OCI-LY7 (cell line): ENCODE data around the gene PRSS50. TPM values are rescaled to one million over a fixed set of nuclear protein-coding genes. Genes with fewer than 3 reads are reported as not detected.

ENCODE experiments used
- BruUV-seq: library from RNA; stranded (reverse); fragments of 400-500 nt; replicated peaks from 2 replicates; lab custom pipeline; 2021; lab: Mats Ljungman, UMichigan
- CTCF ChIA-PET: fragments of 300-600 bp; sonication (Branson Sonifier 250); formaldehyde crosslinking; loops from one replicate; lab custom pipeline; 2022; ENCODE audit warnings: antibody characterized with exemption; ENCODE audit not compliant: unreplicated experiment; lab: Charles Lee
- POLR2A ChIA-PET: fragments of 300-600 bp; sonication (Branson Sonifier 250); formaldehyde crosslinking; loops from one replicate; lab custom pipeline; 2022; ENCODE audit warnings: antibody characterized with exemption; lab: Charles Lee
- DNase-seq: peaks from one replicate; pipeline ENCODE4 v3.0.0-alpha.2; 2015; ENCODE audit warnings: low spot score
- H2AFZ ChIP-seq: fragments of 200-600 bp; sonication (generic), shearing (Covaris generic); 2 replicates; pipeline ENCODE4 v1.6.1; 2014; ENCODE audit warnings: mild to moderate bottlenecking, antibody characterized with exemption, low read length, moderate library complexity
- H3K27ac ChIP-seq: fragments of 200-600 bp; sonication (generic); 2 replicates; pipeline ENCODE4 v1.5.1; 2014; ENCODE audit warnings: mixed run types, low read depth, mild to moderate bottlenecking, moderate library complexity, low read length, inconsistent platforms; ENCODE audit not compliant: poor library complexity, severe bottlenecking
- H3K36me3 ChIP-seq: fragments of 200-600 bp; sonication (generic); 2 replicates; pipeline ENCODE4 v1.6.1; 2014; ENCODE audit warnings: mild to moderate bottlenecking, antibody characterized with exemption, low read length, moderate library complexity, mixed read lengths; ENCODE audit not compliant: insufficient read depth
- H3K4me1 ChIP-seq: fragments of 200-600 bp; sonication (generic); 2 replicates; pipeline ENCODE4 v1.5.1; 2014; ENCODE audit warnings: mild to moderate bottlenecking, low read length; ENCODE audit not compliant: insufficient read depth, poor library complexity, severe bottlenecking
- H3K4me2 ChIP-seq: fragments of 200-600 bp; sonication (generic); 2 replicates; pipeline ENCODE4 v1.6.1; 2014; ENCODE audit warnings: mild to moderate bottlenecking, low read length
- H3K4me3 ChIP-seq: fragments of 200-600 bp; sonication (generic); 2 replicates; pipeline ENCODE4 v1.5.1; 2014; ENCODE audit warnings: mild to moderate bottlenecking, low read depth, low read length; ENCODE audit not compliant: poor library complexity, severe bottlenecking
- H3K79me2 ChIP-seq: fragments of 200-600 bp; sonication (generic); 2 replicates; pipeline ENCODE4 v1.6.1; 2016; ENCODE audit warnings: low read depth, mild to moderate bottlenecking, low read length, moderate library complexity, mixed read lengths; ENCODE audit not compliant: insufficient read depth
- H3K9me2 ChIP-seq: fragments of 200-600 bp; sonication (generic); 2 replicates; pipeline ENCODE4 v1.6.1; 2016; ENCODE audit warnings: mild to moderate bottlenecking, low read length, mixed read lengths; ENCODE audit not compliant: insufficient read depth
- H3K9me3 ChIP-seq: fragments of 200-600 bp; sonication (generic); 2 replicates; pipeline ENCODE4 v1.6.1; 2014; ENCODE audit warnings: mild to moderate bottlenecking, mixed run types, low read length, mixed read lengths
- H4K20me1 ChIP-seq: fragments of 200-600 bp; sonication (generic); 2 replicates; pipeline ENCODE4 v1.6.1; 2014; ENCODE audit warnings: mild to moderate bottlenecking, antibody characterized with exemption, low read length, moderate library complexity, mixed read lengths; ENCODE audit not compliant: insufficient read depth
- CTCF ChIP-seq: fragments of 200-600 bp; sonication (generic); conservative IDR thresholded peaks from 2 replicates; pipeline ENCODE4 v1.5.1; 2014; ENCODE audit warnings: mild to moderate bottlenecking, antibody characterized with exemption, low read length, moderate library complexity, mixed read lengths
- EZH2phosphoT487 ChIP-seq: fragments of 200-600 bp; sonication (generic); IDR thresholded peaks from 2 replicates; pipeline ENCODE4 v1.6.1; 2018; ENCODE audit warnings: low read depth, borderline replicate concordance, mild to moderate bottlenecking, mixed run types, antibody characterized with exemption, low read length, moderate library complexity, mixed read lengths
- intact Hi-C: fragments of 100-400 bp; cut with micrococcal nuclease; formaldehyde crosslinking; loops from one replicate; pipeline ENCODE4 v1.10.0; 2022; ENCODE audit not compliant: unreplicated experiment
- total RNA-seq, 2 experiments: library from RNA; depleted of rRNA in 1 of 2; stranded (reverse); fragments of >200 nt in 1 of 2; shearing (Covaris generic) in 1 of 2; gene quantifications; 2 replicates each; pipeline ENCODE4 v1.2.3, GENCODE V29; 2014 to 2022

Gene PRSS50
- total RNA-seq, 2 experiments from 2014 or later: not detected

GRCh38 chr3:46709157-46709654, 8.5 kb downstream of the PRSS50 start:
- no peaks in the 10 kb centered on the region for H3K9me2 ChIP-seq
- no peak overlapping the region for H3K4me2 ChIP-seq
- H3K27ac ChIP-seq: no peak overlapping the region
- CTCF ChIA-PET: interaction anchor here (0.5 to 0.6 kb wide), 2 partner anchors 237 to 858 kb away, joined by 3 to 10 read pairs; no protein-coding TSS in a partner anchor
- intact Hi-C loops: loop anchor here (10.0 kb wide), 2 partner anchors 306 to 666 kb away; no protein-coding TSS in a partner anchor
- no peaks in the 10 kb centered on the region for H3K79me2 ChIP-seq
- H3K9me3 ChIP-seq: no peaks in the 10 kb centered on the region
- no peak overlapping the region for H3K4me3 ChIP-seq
- no peak for DNase-seq
- no peak overlapping the region for H2AFZ ChIP-seq
- TF ChIP-seq EZH2phosphoT487 (no peak), CTCF (no peak)
- H4K20me1 ChIP-seq: no peaks in the 10 kb centered on the region
- H3K4me1 ChIP-seq: no peaks in the 10 kb centered on the region
- H3K36me3 ChIP-seq: no peaks in the 10 kb centered on the region
- BruUV-seq: no TSS peak
- POLR2A ChIA-PET: no interaction called here

- H3K4me2 ChIP-seq: no peak overlapping the region
- ChIA-PET POLR2A (no interaction called here), CTCF (interaction anchor here (0.6 kb wide), 1 partner anchor 858 kb away, joined by 3 read pairs; no protein-coding TSS in a partner anchor)
- H3K4me3 ChIP-seq: no peak overlapping the region
- H2AFZ ChIP-seq: no peak overlapping the region
- H3K79me2 ChIP-seq: no peaks in the 10 kb centered on the region
- no peaks in the 10 kb centered on the region for H3K4me1 ChIP-seq
- H3K9me2 ChIP-seq: no peaks in the 10 kb centered on the region
- H3K27ac ChIP-seq: no peak overlapping the region
- intact Hi-C loops: loop anchor here (10.0 kb wide), 2 partner anchors 306 to 666 kb away; no protein-coding TSS in a partner anchor
- no peak for DNase-seq
- no TSS peak for BruUV-seq
- no peaks in the 10 kb centered on the region for H4K20me1 ChIP-seq
- TF ChIP-seq EZH2phosphoT487 (no peak), CTCF (no peak)
- H3K9me3 ChIP-seq: no peaks in the 10 kb centered on the region
- H3K36me3 ChIP-seq: no peaks in the 10 kb centered on the region
Measured at GRCh38 chr3:46708401-46709156, 9.1 kb downstream of the PRSS50 start.

GRCh38 chr3:46707601-46708011, 10.1 kb downstream of the PRSS50 start:
- Histone ChIP-seq H4K20me1 (no peaks in the 10 kb centered on the region), H3K27ac (no peak overlapping the region), H3K79me2 (no peaks in the 10 kb centered on the region), H2AFZ (no peak overlapping the region), H3K9me2 (no peaks in the 10 kb centered on the region), H3K4me3 (no peak overlapping the region), H3K4me1 (no peaks in the 10 kb centered on the region), H3K36me3 (no peaks in the 10 kb centered on the region), H3K9me3 (no peaks in the 10 kb centered on the region), H3K4me2 (no peak overlapping the region)
- ChIA-PET POLR2A (no interaction called here), CTCF (no interaction called here)
- BruUV-seq: no TSS peak
- intact Hi-C loops: loop anchor here (10.0 kb wide), 2 partner anchors 307 to 667 kb away; no protein-coding TSS in a partner anchor
- TF ChIP-seq EZH2phosphoT487 (no peak), CTCF (no peak)
- no peak for DNase-seq
